HG03280 (cell line): ENCODE data around the gene MOB3B.
"Not testable (repeated sequence)": the region's sequence is repeated elsewhere in the genome, so short reads cannot be mapped to it uniquely, and the experiment has no call there.

Experiments used
- ATAC-seq: cut with Tn5 transposase; IDR thresholded peaks from one replicate; pipeline ENCODE4 v1.9.1; 2021; ENCODE audit warnings: mild to moderate bottlenecking, moderate library complexity; ENCODE audit not compliant: unreplicated experiment

MOB3B gene

GRCh38 chr9:27426511-27427271 is 102.9 kb downstream of the MOB3B start:
- no peak for ATAC-seq

GRCh38 chr9:27425827-27426510 is 103.6 kb downstream of the MOB3B start:
- no peak for ATAC-seq

DNA sequence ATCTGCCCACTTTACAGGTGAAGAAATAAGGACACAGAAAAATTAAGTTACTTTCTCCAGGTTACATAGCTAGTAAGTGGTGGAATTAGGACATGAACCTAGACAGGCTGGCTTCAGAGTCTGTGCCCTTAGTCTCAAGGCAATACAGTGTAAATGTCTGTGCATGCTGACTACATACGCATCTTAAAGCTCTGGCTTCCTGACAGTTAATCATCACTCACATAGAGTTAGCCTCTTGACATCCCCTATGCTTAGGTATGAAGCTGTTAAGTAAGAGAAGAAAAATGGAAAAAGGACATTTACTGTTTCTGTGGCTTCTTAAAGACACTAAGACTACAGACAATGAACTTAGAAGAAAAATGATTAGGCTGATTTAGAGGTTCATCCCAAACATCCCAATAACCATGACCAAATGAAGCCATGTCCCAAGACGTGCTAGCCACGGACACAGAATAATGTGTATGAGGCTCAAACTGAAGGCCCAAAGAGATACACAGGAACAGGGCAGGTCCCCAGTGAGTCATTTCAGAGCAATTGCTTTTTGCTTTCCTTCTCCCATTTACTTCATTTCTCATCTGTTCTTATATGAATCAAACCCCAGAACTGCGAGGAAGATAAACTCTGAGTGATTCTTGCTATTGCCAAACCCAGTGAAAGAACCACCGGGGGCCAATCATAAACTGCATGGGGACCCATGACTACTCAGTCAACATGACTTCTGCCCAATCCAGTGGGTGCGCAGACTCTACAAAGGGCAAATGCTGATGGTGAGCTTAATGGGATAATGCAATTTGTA is 105.5 kb downstream of the MOB3B start:
- no peak for ATAC-seq

DNA sequence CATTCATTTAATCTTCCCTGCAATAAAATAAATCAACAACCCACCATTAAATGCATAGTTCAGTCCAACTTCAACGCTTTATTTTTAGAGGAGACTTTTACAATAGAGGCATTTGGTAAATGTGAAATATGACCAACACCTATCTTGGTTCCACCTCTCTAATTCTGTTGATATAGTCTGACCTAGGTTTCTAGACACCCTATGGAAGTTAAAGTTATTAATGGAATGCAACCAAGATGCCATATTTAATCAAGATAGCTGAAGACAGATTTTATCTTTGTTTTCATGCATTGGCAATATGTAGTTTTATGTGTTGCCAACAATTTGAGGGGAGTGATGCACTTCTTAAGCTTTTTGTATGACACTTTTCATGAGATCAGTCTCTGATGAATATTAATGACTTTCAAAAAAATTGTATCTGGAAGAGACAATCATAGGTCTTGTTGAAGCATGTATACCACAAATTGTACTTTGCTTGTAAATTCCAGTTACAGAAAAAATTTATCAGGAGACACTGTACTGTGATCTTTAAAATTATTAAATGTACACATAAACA is 107.3 kb downstream of the MOB3B start:
- ATAC-seq, result no peak

DNA sequence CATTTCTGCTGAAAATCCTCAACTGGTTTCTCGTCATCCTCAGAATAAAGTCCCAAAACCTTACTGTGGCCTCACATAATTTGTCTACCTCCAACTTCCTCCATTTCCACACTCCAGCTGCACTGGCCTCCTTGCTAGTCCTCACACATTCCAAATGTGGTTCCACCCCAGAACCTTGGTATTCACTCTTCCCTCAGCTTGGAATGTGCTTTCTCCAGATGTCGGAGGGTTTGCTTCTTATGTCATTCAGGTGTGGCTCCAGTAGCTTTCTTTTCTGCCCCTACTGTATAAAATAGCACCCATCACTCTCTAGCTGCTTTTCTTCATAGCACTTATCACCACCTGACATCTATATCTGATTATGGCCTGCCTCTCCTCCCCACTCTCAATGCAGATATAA is 108.0 kb downstream of the MOB3B start:
- no peak for ATAC-seq

- not testable (repeated sequence) for ATAC-seq
Measured at GRCh38 chr9:27419558-27419957, 110.1 kb downstream of the MOB3B start.

DNA sequence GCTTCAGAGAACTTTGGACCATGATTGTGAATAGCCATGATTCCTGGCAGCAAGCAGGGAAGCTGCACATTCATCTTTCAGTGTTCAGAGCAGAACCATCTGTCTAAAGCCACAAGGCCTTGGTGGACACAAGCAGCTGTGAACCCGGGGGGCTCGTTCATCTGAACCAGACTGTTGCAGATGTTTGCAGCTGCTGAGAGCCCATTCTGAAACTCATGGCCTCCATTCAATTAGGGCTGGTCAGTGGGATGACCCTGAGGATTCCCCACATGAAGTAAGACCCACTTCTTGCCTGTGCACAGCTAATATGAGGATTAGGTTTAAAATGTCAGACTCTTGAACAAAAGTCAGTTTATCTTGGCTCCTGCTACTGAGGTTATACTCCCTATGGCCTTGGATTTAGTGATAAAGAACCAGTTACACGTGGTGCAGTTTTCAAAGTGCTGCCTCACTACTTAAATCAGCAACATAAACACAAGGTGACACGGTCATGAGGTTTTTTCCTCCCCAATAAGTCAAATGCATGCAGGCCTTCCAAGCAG is 115.3 kb downstream of the MOB3B start:
- ATAC-seq, result no peak

GRCh38 chr9:27413511-27414219 is 115.9 kb downstream of the MOB3B start:
- no peak for ATAC-seq

GRCh38 chr9:27412963-27413362 is 116.7 kb downstream of the MOB3B start:
- no peak for ATAC-seq

DNA sequence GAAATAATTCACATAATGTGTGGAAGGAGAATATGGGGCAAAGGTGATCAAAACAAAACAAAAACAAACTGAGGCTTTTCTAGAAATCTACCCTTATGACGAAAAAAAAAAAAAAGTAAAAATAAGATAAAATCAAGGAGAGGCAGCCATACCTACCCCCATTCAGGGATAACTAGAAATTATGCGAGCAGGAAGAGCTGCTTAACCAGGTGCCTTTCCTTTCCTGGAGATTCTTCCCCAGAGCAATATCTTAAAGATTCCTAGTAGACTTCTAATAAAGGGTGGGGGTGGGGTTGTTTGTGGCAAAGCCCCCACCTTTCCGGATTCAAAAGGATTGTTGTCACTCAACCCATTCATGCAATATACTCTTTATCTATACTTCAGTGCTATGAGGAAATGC is 117.5 kb downstream of the MOB3B start:
- no peak for ATAC-seq

GRCh38 chr9:27408482-27408881 is 121.1 kb downstream of the MOB3B start:
- ATAC-seq, result no peak

- no peak for ATAC-seq
Measured at GRCh38 chr9:27408001-27408400, 121.6 kb downstream of the MOB3B start.

- ATAC-seq, result no peak
Measured at GRCh38 chr9:27407491-27407890, 122.1 kb downstream of the MOB3B start.

DNA sequence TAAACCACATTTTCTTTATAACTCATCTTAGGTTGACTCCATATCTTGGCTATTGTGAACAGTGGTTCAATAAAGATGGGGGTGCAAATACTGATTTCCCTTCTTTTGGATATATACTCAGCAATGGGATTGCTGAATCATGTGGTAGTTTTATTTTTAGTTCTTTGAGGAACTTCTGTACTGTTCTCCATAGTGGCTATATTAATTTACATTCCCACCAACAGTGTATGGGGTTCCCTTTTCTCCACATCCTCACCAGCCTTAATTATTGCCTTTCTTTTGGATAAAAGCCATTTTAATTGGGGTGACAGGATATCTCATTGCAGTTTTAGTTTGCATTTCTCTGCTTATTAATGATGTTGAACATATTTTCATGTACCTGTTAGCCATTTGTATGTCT is 125.0 kb downstream of the MOB3B start:
- no peak for ATAC-seq

GRCh38 chr9:27402626-27403025 is 127.0 kb downstream of the MOB3B start:
- no peak for ATAC-seq

DNA sequence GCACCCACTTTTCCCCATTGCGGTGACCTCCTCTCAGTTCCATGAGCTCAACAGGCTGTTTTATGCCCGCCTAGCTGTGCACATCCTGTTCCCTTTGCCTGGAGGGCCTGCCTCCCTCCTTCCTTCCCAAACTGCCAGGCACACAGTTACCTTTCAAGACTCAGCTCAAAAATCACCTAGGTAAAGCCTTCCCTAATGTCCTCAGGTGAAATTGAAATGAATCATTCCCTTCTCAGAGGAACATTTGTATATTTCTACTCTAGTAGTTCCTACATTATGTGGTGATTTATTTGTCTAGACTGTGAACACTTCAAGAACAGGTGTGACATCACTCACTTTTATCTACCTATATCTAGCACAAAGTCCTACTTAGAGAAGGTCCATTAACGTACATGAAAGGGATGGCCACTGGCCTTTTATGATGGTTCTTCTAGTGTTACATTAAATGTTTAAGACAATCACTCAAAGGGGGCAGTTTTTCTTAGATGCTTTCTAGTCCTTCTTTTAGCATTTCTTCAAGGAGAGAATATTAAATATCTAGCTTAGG is 129.2 kb downstream of the MOB3B start:
- no peak for ATAC-seq

GRCh38 chr9:27398982-27399653 is 130.5 kb downstream of the MOB3B start:
- ATAC-seq, result no peak

DNA sequence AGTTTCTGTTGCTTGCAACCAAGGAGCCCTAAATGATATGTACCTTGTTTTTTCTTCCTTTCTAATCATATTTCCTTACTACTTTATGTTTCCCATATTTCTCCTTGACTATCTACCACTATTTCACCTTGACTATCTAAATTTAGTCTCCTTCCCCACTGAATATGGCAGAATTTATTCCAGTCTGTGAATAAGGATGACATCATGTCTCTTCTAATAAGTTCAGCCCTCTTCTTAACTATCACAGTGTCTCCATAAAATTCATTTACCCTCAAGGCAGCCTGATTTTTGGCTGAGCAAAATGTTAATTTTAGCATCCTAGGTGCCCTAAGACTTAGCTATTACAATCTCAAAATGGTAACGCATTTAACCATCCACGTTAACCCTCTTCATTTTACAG is 133.1 kb downstream of the MOB3B start:
- no peak for ATAC-seq

- ATAC-seq, result no peak
Measured at GRCh38 chr9:27395484-27395921, 134.1 kb downstream of the MOB3B start.

DNA sequence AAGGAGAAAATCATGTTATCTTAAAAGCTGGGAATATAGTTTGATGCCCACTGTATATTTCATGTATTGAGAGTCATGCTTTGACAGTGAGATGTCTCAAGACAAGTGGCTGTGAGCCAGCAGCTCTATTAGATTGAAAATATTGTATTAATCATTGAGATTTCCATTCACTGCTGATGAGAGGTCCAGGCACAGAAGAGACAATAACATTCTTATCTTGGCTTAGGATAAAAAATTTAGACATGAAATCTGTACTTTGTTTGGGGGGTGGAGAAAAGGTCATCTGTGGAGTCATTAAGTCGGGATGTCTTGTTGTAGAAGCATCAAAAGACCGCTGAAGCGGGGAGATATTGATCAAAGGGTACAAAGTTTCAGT is 134.8 kb downstream of the MOB3B start:
- no peak for ATAC-seq
